Measurements from ENCODE around the gene BAZ2B. TPM values are rescaled to one million over a fixed set of nuclear protein-coding genes. Genes with fewer than 3 reads are reported as not detected.

BAZ2B gene
- total and polyA plus RNA-seq, 4 donors, result 18.3 to 266 (median 39.5) TPM

- Histone ChIP-seq H3K9me3 (ENCODE audit: control insufficient read depth in 4 of 4, insufficient read depth in 3 of 4, low read length in 3 of 4) (peaks cover 0 to 1% (median 0%) of the 10 kb centered on the region in 4 donors), H3K36me3 (ENCODE audit: control insufficient read depth in 4 of 4, insufficient read depth in 4 of 4, low read length in 4 of 4) (peaks cover 0 to 10% (median under 1%) of the 10 kb centered on the region in 4 donors), H3K4me3 (no peak overlapping the region), H3K27ac (ENCODE audit: low read depth in 1 of 2, low read length in 1 of 2) (no peak overlapping the region), H3K27me3 (ENCODE audit: control insufficient read depth in 3 of 3, insufficient read depth in 3 of 3, low read length in 2 of 3) (no peaks in the 10 kb centered on the region), H3K9ac (ENCODE audit: insufficient read depth in 1 of 2, low read length in 2 of 2) (no peak overlapping the region), H3K4me1 (ENCODE audit: control insufficient read depth in 5 of 5, insufficient read depth in 5 of 5, low read length in 5 of 5) (peaks cover 0 to 2% (median 0%) of the 10 kb centered on the region in 5 donors)
- TF ChIP-seq CTCF (IDR thresholded peaks at IDR 0.05; ENCODE audit: control extremely low read depth, extremely low read depth), result no peak
- peak in 2 of 3 donors; percentile 17 to 29 for DNase-seq
- no peak for ATAC-seq (ENCODE audit: insufficient read depth, low FRiP score)
- 67 to 72% methylated on average over 5 of the region's 5 CpGs for WGBS, 2 donors
These were observed 58.8 kb downstream of the BAZ2B start for GRCh38 chr2:159557437-159558034.

DNA sequence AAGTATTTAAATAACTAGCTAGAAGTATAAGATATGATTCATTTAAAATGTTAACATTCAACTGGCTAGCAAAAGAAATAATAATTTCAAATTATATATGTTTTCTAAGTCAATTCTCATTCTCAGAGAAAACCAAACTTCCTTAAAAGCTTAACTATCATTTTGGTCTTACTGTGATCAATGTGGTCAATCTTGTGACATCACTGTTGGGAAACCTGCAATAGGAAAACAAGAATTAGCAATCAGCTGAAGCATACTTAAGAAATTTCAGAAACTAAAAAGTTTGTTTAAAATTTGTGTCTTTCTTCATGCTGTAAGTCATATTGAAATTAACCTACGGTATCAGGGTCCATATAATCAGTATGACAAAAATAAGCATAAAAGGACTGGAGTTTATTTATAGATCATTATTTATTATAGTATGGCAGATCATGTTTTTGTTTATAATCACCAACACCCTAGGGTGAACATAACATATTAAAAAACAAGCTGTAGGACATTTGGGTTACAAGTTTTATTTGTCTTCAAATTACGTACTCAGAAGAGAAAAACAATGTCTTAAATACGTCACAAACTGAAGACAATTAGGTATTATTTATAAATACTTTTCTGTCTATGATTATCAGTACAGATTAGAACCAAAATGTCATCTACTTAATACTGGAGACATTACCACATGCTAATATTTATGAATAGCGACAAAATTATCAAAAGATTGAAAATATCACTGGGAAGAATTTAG is 60.5 kb downstream of the BAZ2B start:
- Histone ChIP-seq H3K27me3 (ENCODE audit: control insufficient read depth in 3 of 3, insufficient read depth in 3 of 3, low read length in 2 of 3) (no peaks in the 10 kb centered on the region), H3K9me3 (ENCODE audit: control insufficient read depth in 4 of 4, insufficient read depth in 3 of 4, low read length in 3 of 4) (no peaks in the 10 kb centered on the region), H3K27ac (ENCODE audit: low read depth in 1 of 2, low read length in 1 of 2) (no peak overlapping the region), H3K4me1 (ENCODE audit: control insufficient read depth in 5 of 5, insufficient read depth in 5 of 5, low read length in 5 of 5) (peaks cover 0 to 2% (median 0%) of the 10 kb centered on the region in 5 donors), H3K36me3 (ENCODE audit: control insufficient read depth in 4 of 4, insufficient read depth in 4 of 4, low read length in 4 of 4) (peaks cover 0 to 6% (median under 1%) of the 10 kb centered on the region in 4 donors), H3K9ac (ENCODE audit: insufficient read depth in 1 of 2, low read length in 2 of 2) (no peak overlapping the region), H3K4me3 (no peak overlapping the region)
- DNase-seq (no peak), ATAC-seq (ENCODE audit: insufficient read depth, low FRiP score) (no peak)
- no peak for TF ChIP-seq CTCF (IDR thresholded peaks at IDR 0.05; ENCODE audit: control extremely low read depth, extremely low read depth)
- WGBS, 2 donors, result 58 to 76% methylated on average over 4 of the region's 4 CpGs

- H3K9ac ChIP-seq (ENCODE audit: insufficient read depth in 1 of 2, low read length in 2 of 2), result no peak overlapping the region
- TF ChIP-seq CTCF (IDR thresholded peaks at IDR 0.05; ENCODE audit: control extremely low read depth, extremely low read depth), result no peak
- peaks cover 0 to 2% (median 0%) of the 10 kb centered on the region in 5 donors for H3K4me1 ChIP-seq (ENCODE audit: control insufficient read depth in 5 of 5, insufficient read depth in 5 of 5, low read length in 5 of 5)
- no peaks in the 10 kb centered on the region for H3K9me3 ChIP-seq (ENCODE audit: control insufficient read depth in 4 of 4, insufficient read depth in 3 of 4, low read length in 3 of 4)
- ATAC-seq (ENCODE audit: insufficient read depth, low FRiP score) (no peak), DNase-seq (no peak)
- no peak overlapping the region for H3K27ac ChIP-seq (ENCODE audit: low read depth in 1 of 2, low read length in 1 of 2)
- H3K4me3 ChIP-seq, result no peak overlapping the region
- peaks cover 0 to 6% (median 0%) of the 10 kb centered on the region in 4 donors for H3K36me3 ChIP-seq (ENCODE audit: control insufficient read depth in 4 of 4, insufficient read depth in 4 of 4, low read length in 4 of 4)
- WGBS, 2 donors, result 24 to 41% methylated on average over 1 of the region's 1 CpG
- H3K27me3 ChIP-seq (ENCODE audit: control insufficient read depth in 3 of 3, insufficient read depth in 3 of 3, low read length in 2 of 3), result no peaks in the 10 kb centered on the region
These were observed 62.6 kb downstream of the BAZ2B start for GRCh38 chr2:159553727-159554126.
